ENCODE results near the gene OVCA2. TPM values are rescaled to one million over a fixed set of nuclear protein-coding genes. Genes with fewer than 3 reads are reported as not detected.

OVCA2 gene
- total RNA-seq, 4 donors from 2014 or later: 18.6 to 37.3 (median 35.0) TPM

- peaks cover 0 to 55% (median 21%) of the 10 kb centered on the region in 4 donors for H3K4me1 ChIP-seq
Measured at GRCh38 chr17:2076087-2076984, 34.5 kb downstream of the OVCA2 start.

GRCh38 chr17:2077040-2077439 is 35.2 kb downstream of the OVCA2 start:
- TF ChIP-seq CTCF (IDR thresholded peaks at IDR 0.05) (no peak), EP300 (IDR thresholded peaks at IDR 0.05) (no peak), POLR2A (IDR thresholded peaks at IDR 0.05) (no peak)
- peaks cover 0 to 87% (median 0%) of the 10 kb centered on the region in 3 donors for H3K36me3 ChIP-seq
- DNase-seq (ENCODE audit: low spot score in 2 of 2): no peak
- H3K9me3 ChIP-seq: no peaks in the 10 kb centered on the region
- H3K4me3 ChIP-seq: no peak overlapping the region
- H3K4me1 ChIP-seq: peaks cover 0 to 53% (median 19%) of the 10 kb centered on the region in 4 donors
- H3K27ac ChIP-seq: peak overlapping the region in 3 of 4 donors; percentile 68 to 79 (median 79)
- WGBS, 2 donors: 52 to 58% methylated on average over 8 of the region's 8 CpGs
- H3K27me3 ChIP-seq: no peaks in the 10 kb centered on the region

More at GRCh38 chr17:2076087-2076984, 34.5 kb downstream of the OVCA2 start:
- no peak for TF ChIP-seq CTCF (IDR thresholded peaks at IDR 0.05)
- no peak for TF ChIP-seq POLR2A (IDR thresholded peaks at IDR 0.05)
- TF ChIP-seq EP300 (IDR thresholded peaks at IDR 0.05): no peak
- H3K36me3 ChIP-seq: peaks cover 0 to 87% (median 0%) of the 10 kb centered on the region in 3 donors
- no peak overlapping the region for H3K4me3 ChIP-seq
- peak overlapping the region; percentile 31 to 79 (median 74) for H3K27ac ChIP-seq
- DNase-seq (ENCODE audit: low spot score in 2 of 2): no peak
- H3K9me3 ChIP-seq: no peaks in the 10 kb centered on the region
- WGBS, 2 donors: 55 to 57% methylated on average over 17 of the region's 17 CpGs
- no peaks in the 10 kb centered on the region for H3K27me3 ChIP-seq

GRCh38 chr17:2081564-2081963 is 39.7 kb downstream of the OVCA2 start:
- no peak for TF ChIP-seq CTCF (IDR thresholded peaks at IDR 0.05)
- no peak for TF ChIP-seq EP300 (IDR thresholded peaks at IDR 0.05)
- TF ChIP-seq POLR2A (IDR thresholded peaks at IDR 0.05): no peak
- Histone ChIP-seq H3K36me3 (peaks cover 0 to 66% (median 0%) of the 10 kb centered on the region in 3 donors), H3K27ac (peak overlapping the region in 2 of 4 donors; percentile 16 to 86), H3K9me3 (no peaks in the 10 kb centered on the region), H3K27me3 (no peaks in the 10 kb centered on the region), H3K4me3 (no peak overlapping the region), H3K4me1 (peaks cover 0 to 64% (median 32%) of the 10 kb centered on the region in 4 donors)
- DNase-seq (ENCODE audit: low spot score in 2 of 2): no peak
- 85 to 86% methylated on average over 9 of the region's 9 CpGs for WGBS, 2 donors

GRCh38 chr17:2082003-2082781 is 40.4 kb downstream of the OVCA2 start:
- Histone ChIP-seq H3K27me3 (no peaks in the 10 kb centered on the region), H3K9me3 (no peaks in the 10 kb centered on the region), H3K27ac (peak overlapping the region in 3 of 4 donors; percentile 16 to 86 (median 80)), H3K36me3 (peaks cover 0 to 60% (median 0%) of the 10 kb centered on the region in 3 donors), H3K4me3 (no peak overlapping the region), H3K4me1 (peaks cover 0 to 64% (median 37%) of the 10 kb centered on the region in 4 donors)
- 78% methylated on average over 9 of the region's 9 CpGs for WGBS, 2 donors
- TF ChIP-seq POLR2A (IDR thresholded peaks at IDR 0.05): no peak
- TF ChIP-seq CTCF (IDR thresholded peaks at IDR 0.05): no peak
- TF ChIP-seq EP300 (IDR thresholded peaks at IDR 0.05): no peak
- no peak for DNase-seq (ENCODE audit: low spot score in 2 of 2)
